ENCODE results near the gene FAM180A. TPM values are rescaled to one million over a fixed set of nuclear protein-coding genes. Genes with fewer than 3 reads are reported as not detected.

The FAM180A gene
- total RNA-seq, 4 donors from 2014 or later: 0.65 to 1.9 (median 1.4) TPM; not detected in 1

DNA sequence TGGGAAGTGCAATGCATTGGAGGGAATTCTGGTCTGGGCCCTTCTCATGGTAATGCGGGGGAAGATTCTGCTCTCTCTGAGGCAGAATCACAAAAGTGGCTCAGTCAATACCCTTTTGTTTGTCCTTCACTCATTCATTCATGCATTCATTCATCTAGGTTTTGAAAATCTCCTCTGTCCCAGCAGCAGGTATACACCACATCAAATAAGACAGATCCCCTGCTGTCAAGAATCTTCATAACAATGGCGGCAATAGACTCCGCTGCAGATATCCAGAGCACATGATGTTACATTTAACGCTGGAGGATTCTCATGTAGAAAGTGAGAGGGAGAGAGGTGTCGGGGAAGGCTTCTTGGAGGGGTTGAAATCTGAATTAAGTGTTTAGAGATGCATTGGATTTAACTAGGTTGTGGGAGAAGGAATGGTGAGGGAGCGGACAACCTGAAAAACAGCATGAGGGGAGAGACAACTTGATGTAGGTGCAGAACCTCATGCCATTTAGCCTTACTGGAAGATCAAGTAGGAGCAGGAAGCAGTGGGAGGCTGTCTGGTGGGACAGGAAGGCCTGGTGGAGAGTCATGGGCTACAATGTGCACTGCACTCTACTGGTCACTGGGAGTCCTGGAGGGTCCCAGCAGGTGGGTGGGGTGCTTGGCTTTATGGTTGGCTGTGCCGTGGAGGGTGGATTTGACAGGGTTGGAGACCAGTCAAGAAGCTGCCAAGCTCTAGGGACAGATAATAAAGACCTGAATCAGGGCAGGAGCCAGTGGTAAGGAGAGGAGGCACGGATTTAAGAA is 5.2 kb upstream of the FAM180A start:
- H3K27ac ChIP-seq: no peak overlapping the region
- TF ChIP-seq, protein P1, sequence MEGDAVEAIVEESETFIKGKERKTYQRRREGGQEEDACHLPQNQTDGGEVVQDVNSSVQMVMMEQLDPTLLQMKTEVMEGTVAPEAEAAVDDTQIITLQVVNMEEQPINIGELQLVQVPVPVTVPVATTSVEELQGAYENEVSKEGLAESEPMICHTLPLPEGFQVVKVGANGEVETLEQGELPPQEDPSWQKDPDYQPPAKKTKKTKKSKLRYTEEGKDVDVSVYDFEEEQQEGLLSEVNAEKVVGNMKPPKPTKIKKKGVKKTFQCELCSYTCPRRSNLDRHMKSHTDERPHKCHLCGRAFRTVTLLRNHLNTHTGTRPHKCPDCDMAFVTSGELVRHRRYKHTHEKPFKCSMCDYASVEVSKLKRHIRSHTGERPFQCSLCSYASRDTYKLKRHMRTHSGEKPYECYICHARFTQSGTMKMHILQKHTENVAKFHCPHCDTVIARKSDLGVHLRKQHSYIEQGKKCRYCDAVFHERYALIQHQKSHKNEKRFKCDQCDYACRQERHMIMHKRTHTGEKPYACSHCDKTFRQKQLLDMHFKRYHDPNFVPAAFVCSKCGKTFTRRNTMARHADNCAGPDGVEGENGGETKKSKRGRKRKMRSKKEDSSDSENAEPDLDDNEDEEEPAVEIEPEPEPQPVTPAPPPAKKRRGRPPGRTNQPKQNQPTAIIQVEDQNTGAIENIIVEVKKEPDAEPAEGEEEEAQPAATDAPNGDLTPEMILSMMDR (IDR thresholded peaks at IDR 0.05 in 4 of 5, conservative IDR thresholded peaks at IDR 0.05 in 1 of 5): no peak
- TF ChIP-seq POLR2A (IDR thresholded peaks at IDR 0.05): no peak
- no peaks in the 10 kb centered on the region for H3K36me3 ChIP-seq
- ATAC-seq: no peak
- H3K4me3 ChIP-seq: no peak overlapping the region
- peaks cover 0 to 3% (median 0%) of the 10 kb centered on the region in 3 donors for H3K27me3 ChIP-seq
- H3K9me3 ChIP-seq: no peaks in the 10 kb centered on the region
- H3K4me1 ChIP-seq: peaks cover 22 to 27% of the 10 kb centered on the region in 2 donors
- in situ Hi-C loops (cut with MboI; ENCODE audit: low sequenced_read_pairs in 4 of 4) (no loop called here), intact Hi-C loops (cut with DNase I; ENCODE audit: low total_unique reads) (loop anchor here (2.0 kb wide), 1 partner anchor 81 kb away; no protein-coding TSS in a partner anchor)
- DNase-seq: no peak

DNA sequence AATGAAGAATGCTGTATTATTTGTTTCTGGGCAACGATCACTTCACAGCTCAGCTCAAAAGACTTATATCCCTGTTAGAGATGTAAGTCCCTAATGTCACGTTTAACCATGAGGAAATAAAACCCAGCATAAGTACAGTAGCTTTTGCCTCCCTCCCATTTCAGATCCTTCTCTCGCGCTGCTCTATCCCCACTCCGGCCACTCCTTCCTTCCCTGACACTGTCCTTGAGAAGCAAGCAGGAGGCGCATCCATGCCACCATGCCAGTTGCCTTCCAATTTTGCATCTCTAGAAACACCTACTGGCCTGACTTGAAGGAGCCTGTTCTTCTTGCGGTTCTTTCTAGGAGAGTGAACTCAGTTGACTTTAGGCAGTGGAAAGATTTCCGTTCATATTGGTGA is 1.2 kb downstream of the FAM180A start:
- ATAC-seq (no peak), DNase-seq (no peak)
- Histone ChIP-seq H3K27me3 (no peaks in the 10 kb centered on the region), H3K36me3 (no peaks in the 10 kb centered on the region), H3K9me3 (no peaks in the 10 kb centered on the region), H3K4me1 (peaks cover 8 to 9% of the 10 kb centered on the region in 2 donors), H3K4me3 (no peak overlapping the region), H3K27ac (no peak overlapping the region)
- in situ Hi-C loops (cut with MboI; ENCODE audit: low sequenced_read_pairs in 4 of 4) (no loop called here), intact Hi-C loops (cut with DNase I; ENCODE audit: low total_unique reads) (no loop called here)
- no peak for TF ChIP-seq POLR2A (IDR thresholded peaks at IDR 0.05)
- TF ChIP-seq, protein P1 (IDR thresholded peaks at IDR 0.05 in 4 of 5, conservative IDR thresholded peaks at IDR 0.05 in 1 of 5): no peak

- H3K27ac ChIP-seq: peak overlapping the region in 3 of 4 donors; percentile 19 to 50 (median 34)
- H3K27me3 ChIP-seq: no peaks in the 10 kb centered on the region
- no peaks in the 10 kb centered on the region for H3K9me3 ChIP-seq
- DNase-seq (peak; percentile 34 to 65), ATAC-seq (peak in 1 of 2 donors; percentile 80)
- no peak overlapping the region for H3K4me3 ChIP-seq
- in situ Hi-C loops (cut with MboI; ENCODE audit: low sequenced_read_pairs in 4 of 4) (no loop called here), intact Hi-C loops (cut with DNase I; ENCODE audit: low total_unique reads) (no loop called here)
- no peak for TF ChIP-seq POLR2A (IDR thresholded peaks at IDR 0.05)
- TF ChIP-seq, protein P1 (IDR thresholded peaks at IDR 0.05 in 4 of 5, conservative IDR thresholded peaks at IDR 0.05 in 1 of 5): no peak
- no peaks in the 10 kb centered on the region for H3K36me3 ChIP-seq
- peaks cover 8 to 9% of the 10 kb centered on the region in 2 donors for H3K4me1 ChIP-seq
These were observed 2.8 kb downstream of the FAM180A start for GRCh38 chr7:135745703-135746312.

DNA sequence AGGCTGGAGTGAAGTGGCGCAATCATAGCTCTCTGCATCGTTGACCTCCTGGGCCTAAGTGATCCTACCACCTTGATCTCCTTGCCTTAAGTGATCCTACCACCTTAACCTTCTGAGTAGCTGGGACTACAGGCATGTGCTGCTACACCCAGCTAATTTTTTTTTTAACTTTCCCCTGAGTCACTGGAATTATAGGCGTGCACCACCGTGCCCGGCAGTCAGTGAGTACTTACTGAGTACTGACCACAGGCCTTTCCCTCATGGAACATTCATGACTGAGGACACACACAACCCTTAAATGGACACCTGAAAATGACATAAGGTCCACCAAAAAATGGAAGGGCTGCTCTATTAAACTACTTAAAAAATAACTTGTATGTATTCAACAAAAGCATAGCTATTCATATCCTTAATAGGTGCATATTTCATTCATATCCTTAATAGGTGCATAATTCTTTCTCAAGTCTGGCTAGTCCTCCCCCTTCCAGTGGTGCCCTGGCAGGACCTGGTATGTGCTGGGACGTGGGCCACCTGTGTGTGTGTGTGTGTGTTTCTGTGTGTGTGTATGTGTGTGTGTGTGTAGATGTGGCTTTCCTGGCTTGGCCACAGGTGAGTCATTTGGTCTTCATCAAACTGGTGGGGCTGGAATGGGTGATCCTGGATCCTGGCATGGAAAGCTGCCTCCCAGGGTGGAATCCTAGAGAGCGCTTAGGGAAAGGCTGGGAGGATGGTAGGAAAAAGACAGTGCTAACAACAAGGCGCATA is 3.5 kb downstream of the FAM180A start:
- no peak for ATAC-seq

More for the DNA sequence above, 3.5 kb downstream of the FAM180A start:
- TF ChIP-seq, protein P1 (IDR thresholded peaks at IDR 0.05 in 4 of 5, conservative IDR thresholded peaks at IDR 0.05 in 1 of 5): no peak
- TF ChIP-seq POLR2A (IDR thresholded peaks at IDR 0.05): no peak
- Histone ChIP-seq H3K36me3 (no peaks in the 10 kb centered on the region), H3K27me3 (no peaks in the 10 kb centered on the region), H3K4me1 (peaks cover 8 to 9% of the 10 kb centered on the region in 2 donors), H3K4me3 (no peak overlapping the region), H3K9me3 (no peaks in the 10 kb centered on the region), H3K27ac (peak overlapping the region in 3 of 4 donors; percentile 14 to 50 (median 34))
- intact Hi-C loops (cut with DNase I; ENCODE audit: low total_unique reads) (no loop called here), in situ Hi-C loops (cut with MboI; ENCODE audit: low sequenced_read_pairs in 4 of 4) (no loop called here)
- DNase-seq: no peak

Data from gastrocnemius medialis (tissue), 4 donors.